GM23338 (cell line): Measurements from ENCODE around the gene SENP5. TPM values are rescaled to one million over a fixed set of nuclear protein-coding genes. Genes with fewer than 3 reads are reported as not detected.

Experiments used
- ATAC-seq: fragments of 200-7000 bp; cut with Tn5 transposase; 3 replicates; pipeline ENCODE4 v1.9.1; 2020
- DNase-seq: peaks from one replicate; pipeline ENCODE4 v3.0.0-alpha.2; 2015; ENCODE audit warnings: low spot score
- H2AFZ ChIP-seq: fragments of 200-600 bp; sonication (generic); 2 replicates; pipeline ENCODE4 v1.8.0; 2016; ENCODE audit warnings: antibody characterized with exemption, mild to moderate bottlenecking, moderate library complexity
- H3F3A ChIP-seq: fragments of 200-600 bp; sonication (generic); replicated peaks from 2 replicates; pipeline ENCODE4 v1.8.0; 2017; ENCODE audit warnings: antibody characterized with exemption, mixed run types, low read depth
- H3K27ac ChIP-seq: fragments of 200-600 bp; sonication (generic); 2 replicates; pipeline ENCODE4 v1.6.1; 2016; ENCODE audit warnings: low read depth
- H3K27me3 ChIP-seq: fragments of 200-600 bp; sonication (generic); 2 replicates; pipeline ENCODE4 v1.8.0; 2016; ENCODE audit warnings: mild to moderate bottlenecking, mixed run types, moderate library complexity; ENCODE audit not compliant: insufficient read depth
- H3K36me3 ChIP-seq: fragments of 200-600 bp; sonication (generic); 2 replicates; pipeline ENCODE4 v1.8.0; 2016; ENCODE audit warnings: mild to moderate bottlenecking; ENCODE audit not compliant: insufficient read depth
- H3K4me1 ChIP-seq: fragments of 200-600 bp; sonication (generic); 2 replicates; pipeline ENCODE4 v1.8.0; 2016; ENCODE audit warnings: mild to moderate bottlenecking, moderate library complexity; ENCODE audit not compliant: insufficient read depth
- H3K4me2 ChIP-seq: fragments of 200-600 bp; sonication (generic); 2 replicates; pipeline ENCODE4 v1.7.1; 2017; ENCODE audit warnings: mixed run types
- H3K4me3 ChIP-seq: fragments of 200-600 bp; sonication (generic); 2 replicates; pipeline ENCODE4 v1.6.1; 2016; ENCODE audit warnings: mixed run types
- H3K79me2 ChIP-seq: fragments of 200-600 bp; sonication (generic); replicated peaks from 2 replicates; pipeline ENCODE4 v1.8.0; 2017; ENCODE audit warnings: mild to moderate bottlenecking; ENCODE audit not compliant: insufficient read depth
- H3K9me2 ChIP-seq: fragments of 200-600 bp; sonication (generic); 2 replicates; pipeline ENCODE4 v1.8.0; 2017; ENCODE audit not compliant: insufficient read depth
- H4K20me1 ChIP-seq: fragments of 200-600 bp; sonication (generic); replicated peaks from 2 replicates; pipeline ENCODE4 v1.8.0; 2017; ENCODE audit warnings: mild to moderate bottlenecking; ENCODE audit not compliant: insufficient read depth
- H3K27ac Mint-ChIP-seq: 2 replicates; pipeline ENCODE4 v1.8.0; 2020; ENCODE audit warnings: inconsistent platforms, mild to moderate bottlenecking, moderate library complexity, mixed read lengths
- H3K27me3 Mint-ChIP-seq: 3 replicates; pipeline ENCODE4 v1.8.0; 2022; ENCODE audit warnings: low read depth, mild to moderate bottlenecking, moderate library complexity, mixed read lengths, inconsistent platforms; ENCODE audit not compliant: insufficient read depth, poor library complexity
- H3K36me3 Mint-ChIP-seq: 3 replicates; pipeline ENCODE4 v1.8.0; 2021; ENCODE audit warnings: low read depth, mild to moderate bottlenecking, inconsistent platforms, moderate library complexity, mixed read lengths
- H3K4me1 Mint-ChIP-seq: 3 replicates; pipeline ENCODE4 v1.8.0; 2020; ENCODE audit warnings: mild to moderate bottlenecking, inconsistent platforms, mixed read lengths
- H3K4me3 Mint-ChIP-seq: 3 replicates; pipeline ENCODE4 v1.8.0; 2021; ENCODE audit warnings: moderate library complexity, mild to moderate bottlenecking, inconsistent platforms, mixed read lengths
- H3K9me3 Mint-ChIP-seq: 3 replicates; pipeline ENCODE4 v1.8.0; 2020; ENCODE audit warnings: moderate library complexity, mild to moderate bottlenecking, inconsistent platforms, mixed read lengths
- CREB1 ChIP-seq: fragments of 250-450 bp; sonication (Bioruptor Pico); IDR thresholded peaks from 2 replicates; pipeline ENCODE4 v1.5.0; 2020; ENCODE audit warnings: low read depth, mild to moderate bottlenecking, moderate library complexity
- ETS1 ChIP-seq: IDR thresholded peaks from 2 replicates; pipeline ENCODE4 v1.6.1; 2016; ENCODE audit warnings: antibody characterized with exemption
- EZH2 ChIP-seq: fragments of 200-600 bp; sonication (generic); IDR thresholded peaks from one replicate; pipeline ENCODE4 v1.8.0; 2017; ENCODE audit warnings: antibody characterized with exemption, mild to moderate bottlenecking, low read depth; ENCODE audit not compliant: unreplicated experiment
- EZH2phosphoT487 ChIP-seq: fragments of 200-600 bp; sonication (generic); IDR thresholded peaks from one replicate; pipeline ENCODE4 v1.8.1; 2018; ENCODE audit warnings: antibody characterized with exemption; ENCODE audit not compliant: unreplicated experiment
- JUNB ChIP-seq: IDR thresholded peaks from one replicate; pipeline ENCODE4 v1.6.1; 2016; ENCODE audit warnings: antibody characterized with exemption; ENCODE audit not compliant: unreplicated experiment
- POLR2AphosphoS5 ChIP-seq: IDR thresholded peaks from 2 replicates; pipeline ENCODE4 v1.6.1; 2016; ENCODE audit warnings: antibody characterized with exemption, low read depth
- REST ChIP-seq: IDR thresholded peaks from one replicate; pipeline ENCODE4 v1.6.1; 2018; ENCODE audit warnings: antibody characterized with exemption; ENCODE audit not compliant: unreplicated experiment
- STAT1 ChIP-seq: IDR thresholded peaks from one replicate; pipeline ENCODE4 v1.6.1; 2016; ENCODE audit warnings: antibody characterized with exemption; ENCODE audit not compliant: unreplicated experiment
- ZNF331 ChIP-seq: fragments of 250-450 bp; sonication (Bioruptor Pico); IDR thresholded peaks from 2 replicates; pipeline ENCODE4 v1.5.0; 2020; ENCODE audit warnings: low read depth, mild to moderate bottlenecking, moderate library complexity
- ZNF462 ChIP-seq: fragments of 250-450 bp; sonication (Bioruptor Pico); IDR thresholded peaks from 2 replicates; pipeline ENCODE4 v1.5.0; 2020; ENCODE audit warnings: mild to moderate bottlenecking, moderate library complexity
- polyA plus RNA-seq: library from polyadenylated mRNA; unstranded; fragments of >200 nt; fragmentation: Nextera tagmentation; extraction: Ambion mirVana; gene quantifications from 2 replicates; pipeline ENCODE4 v1.2.1, GENCODE V29; 2016
- total RNA-seq: library from RNA; depleted of rRNA; stranded (reverse); fragments of >200 nt; shearing (Covaris generic); gene quantifications from 2 replicates; pipeline ENCODE4 v1.2.3, GENCODE V29; 2014

SENP5 gene
- total and polyA plus RNA-seq, 2 experiments from 2014 or later = 12.2 to 34.3 TPM

- TF ChIP-seq ZNF462 (CRISPR knock-in tag) (no peak), EZH2phosphoT487 (no peak), ZNF331 (CRISPR knock-in tag) (no peak), REST (no peak), JUNB (no peak), STAT1 (no peak)
Observed at GRCh38 chr3:196932600-196932999, 64.9 kb downstream of the SENP5 start (continued).

- H3K4me1 ChIP-seq = no peaks in the 10 kb centered on the region; the same call in 1 of the 2 replicates
- ATAC-seq = no peak
- peaks cover 53% of the 10 kb centered on the region for H3K36me3 ChIP-seq
- no peaks in the 10 kb centered on the region for H3K27me3 ChIP-seq
- H3K27ac ChIP-seq = no peak overlapping the region
- peaks cover 13% of the 10 kb centered on the region for H3F3A ChIP-seq
- H3K79me2 ChIP-seq = peaks cover 38% of the 10 kb centered on the region
- no peak overlapping the region for H3K4me3 ChIP-seq
- H3K4me3 Mint-ChIP-seq = no peak overlapping the region
- DNase-seq = no peak
- no peaks in the 10 kb centered on the region for H3K9me2 ChIP-seq
- H3K9me3 Mint-ChIP-seq = no peaks in the 10 kb centered on the region
- H3K4me1 Mint-ChIP-seq = peaks cover 2% of the 10 kb centered on the region; the same call in 2 of the 3 replicates
- H3K4me2 ChIP-seq = no peak overlapping the region
- H4K20me1 ChIP-seq = peaks cover 21% of the 10 kb centered on the region
- peaks cover 6% of the 10 kb centered on the region for H3K27me3 Mint-ChIP-seq
- H2AFZ ChIP-seq = no peak overlapping the region
- H3K36me3 Mint-ChIP-seq = peaks cover 74% of the 10 kb centered on the region
- H3K27ac Mint-ChIP-seq = no peak overlapping the region
- TF ChIP-seq STAT1 (no peak), POLR2AphosphoS5 (no peak), EZH2 (no peak), CREB1 (CRISPR knock-in tag) (no peak), ETS1 (no peak)
Observed at GRCh38 chr3:196936288-196936687, 68.6 kb downstream of the SENP5 start.
